Loucy (cell line): ENCODE data around the gene SLC20A1.

Source experiments
- EZH2phosphoT487 ChIP-seq: fragments of 200-600 bp; IDR thresholded peaks from 2 replicates; pipeline ENCODE4 v1.6.1; 2018; ENCODE audit warnings: antibody characterized with exemption, mild to moderate bottlenecking, moderate library complexity, borderline replicate concordance
- TF ChIP-seq, protein P1 (sequence below): fragments of 200-600 bp; sonication (generic); conservative IDR thresholded peaks from 2 replicates; pipeline ENCODE4 v1.5.1; 2014; ENCODE audit warnings: mild to moderate bottlenecking, antibody characterized with exemption, low read length

DNA sequence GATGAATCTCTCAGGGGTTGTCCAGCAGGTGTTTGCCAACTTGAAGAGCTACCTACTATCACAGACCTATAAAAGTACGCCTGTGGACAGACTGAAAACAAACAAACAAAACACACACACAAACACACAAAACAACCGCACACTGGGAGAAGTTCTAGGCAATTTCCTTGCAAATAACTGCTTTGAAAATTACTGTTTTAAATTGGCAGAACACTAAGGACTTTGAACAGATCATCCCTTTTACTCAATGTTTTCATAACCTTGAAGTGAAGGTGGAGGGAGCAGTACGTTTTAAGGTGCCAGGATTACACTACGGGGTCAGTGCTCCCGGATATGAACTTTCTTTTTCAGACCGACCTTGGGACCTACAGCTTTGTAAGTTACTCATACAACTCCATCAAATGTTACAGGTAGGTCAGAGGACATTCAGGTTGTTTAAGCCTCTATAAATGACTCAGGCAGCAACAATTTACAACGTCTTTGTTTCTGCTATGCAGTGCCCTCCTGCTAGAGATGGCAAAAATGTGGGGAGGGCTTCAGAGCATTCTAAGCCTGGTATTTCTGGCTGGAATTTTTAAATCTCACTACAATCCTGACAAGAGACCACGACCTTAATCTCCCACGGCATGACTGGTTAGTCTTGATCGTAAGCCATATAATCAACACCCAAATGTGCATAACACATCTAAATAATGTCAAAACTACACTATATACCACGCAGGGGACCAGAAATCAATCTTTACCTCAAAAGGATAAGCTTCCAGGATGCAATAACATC lies 1.4 kb upstream of the SLC20A1 start:
- TF ChIP-seq, protein P1, sequence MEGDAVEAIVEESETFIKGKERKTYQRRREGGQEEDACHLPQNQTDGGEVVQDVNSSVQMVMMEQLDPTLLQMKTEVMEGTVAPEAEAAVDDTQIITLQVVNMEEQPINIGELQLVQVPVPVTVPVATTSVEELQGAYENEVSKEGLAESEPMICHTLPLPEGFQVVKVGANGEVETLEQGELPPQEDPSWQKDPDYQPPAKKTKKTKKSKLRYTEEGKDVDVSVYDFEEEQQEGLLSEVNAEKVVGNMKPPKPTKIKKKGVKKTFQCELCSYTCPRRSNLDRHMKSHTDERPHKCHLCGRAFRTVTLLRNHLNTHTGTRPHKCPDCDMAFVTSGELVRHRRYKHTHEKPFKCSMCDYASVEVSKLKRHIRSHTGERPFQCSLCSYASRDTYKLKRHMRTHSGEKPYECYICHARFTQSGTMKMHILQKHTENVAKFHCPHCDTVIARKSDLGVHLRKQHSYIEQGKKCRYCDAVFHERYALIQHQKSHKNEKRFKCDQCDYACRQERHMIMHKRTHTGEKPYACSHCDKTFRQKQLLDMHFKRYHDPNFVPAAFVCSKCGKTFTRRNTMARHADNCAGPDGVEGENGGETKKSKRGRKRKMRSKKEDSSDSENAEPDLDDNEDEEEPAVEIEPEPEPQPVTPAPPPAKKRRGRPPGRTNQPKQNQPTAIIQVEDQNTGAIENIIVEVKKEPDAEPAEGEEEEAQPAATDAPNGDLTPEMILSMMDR, result no peak
- no peak for TF ChIP-seq EZH2phosphoT487
